Measurements from ENCODE around the gene MYH11. TPM values are rescaled to one million over a fixed set of nuclear protein-coding genes. Genes with fewer than 3 reads are reported as not detected.

The MYH11 gene
- total and polyA plus RNA-seq, 2 experiments from 2014 or later: 1.6 to 5.9 TPM

DNA sequence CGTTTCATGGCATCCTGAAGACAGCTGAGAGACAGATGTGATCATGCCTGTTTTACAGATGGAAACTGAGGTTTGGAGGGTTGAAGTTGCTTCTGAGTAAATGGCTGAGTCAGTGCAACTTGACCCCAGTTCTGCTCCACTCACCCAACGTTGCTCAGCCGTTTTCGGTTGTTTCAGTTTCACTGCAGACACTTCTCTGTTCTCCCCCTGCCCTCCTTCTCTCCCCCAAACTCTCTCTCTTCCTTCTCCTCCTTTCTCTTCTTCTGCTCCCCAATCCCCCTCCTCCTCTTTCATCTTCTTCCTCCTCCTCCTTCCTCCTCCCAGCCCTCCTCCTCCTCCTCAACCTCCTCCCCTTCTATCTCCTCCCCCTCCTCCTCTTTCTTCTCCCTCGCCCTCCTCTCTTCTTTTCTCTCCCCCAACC lies 41.0 kb upstream of the MYH11 start:
- Mint-ChIP-seq H3K36me3 (ENCODE audit: low read depth) (no peaks in the 10 kb centered on the region), H3K4me3 (no peak overlapping the region), H3K27ac (no peak overlapping the region), H3K9me3 (no peaks in the 10 kb centered on the region; the same call in 2 of the 3 replicates), H3K4me1 (peaks cover 3% of the 10 kb centered on the region; the same call in 1 of the 3 replicates), H3K27me3 (ENCODE audit: insufficient read depth, low read depth, poor library complexity) (peaks cover 4% of the 10 kb centered on the region)
- Histone ChIP-seq H3K36me3 (ENCODE audit: insufficient read depth) (no peaks in the 10 kb centered on the region), H3K27ac (ENCODE audit: low read depth) (no peak overlapping the region), H3K4me3 (no peak overlapping the region), H3K4me2 (no peak overlapping the region), H3K4me1 (ENCODE audit: insufficient read depth) (no peaks in the 10 kb centered on the region), H4K20me1 (replicated peaks; ENCODE audit: insufficient read depth) (no peaks in the 10 kb centered on the region), H3F3A (replicated peaks; ENCODE audit: low read depth) (no peaks in the 10 kb centered on the region), H2AFZ (peak overlapping the region; percentile 83; the same call in 1 of the 2 replicates), H3K27me3 (ENCODE audit: insufficient read depth) (no peaks in the 10 kb centered on the region), H3K79me2 (replicated peaks; ENCODE audit: insufficient read depth) (no peaks in the 10 kb centered on the region), H3K9me2 (ENCODE audit: insufficient read depth) (no peaks in the 10 kb centered on the region)
- DNase-seq (ENCODE audit: low spot score) (no peak), ATAC-seq (no peak)
- TF ChIP-seq, protein P1, sequence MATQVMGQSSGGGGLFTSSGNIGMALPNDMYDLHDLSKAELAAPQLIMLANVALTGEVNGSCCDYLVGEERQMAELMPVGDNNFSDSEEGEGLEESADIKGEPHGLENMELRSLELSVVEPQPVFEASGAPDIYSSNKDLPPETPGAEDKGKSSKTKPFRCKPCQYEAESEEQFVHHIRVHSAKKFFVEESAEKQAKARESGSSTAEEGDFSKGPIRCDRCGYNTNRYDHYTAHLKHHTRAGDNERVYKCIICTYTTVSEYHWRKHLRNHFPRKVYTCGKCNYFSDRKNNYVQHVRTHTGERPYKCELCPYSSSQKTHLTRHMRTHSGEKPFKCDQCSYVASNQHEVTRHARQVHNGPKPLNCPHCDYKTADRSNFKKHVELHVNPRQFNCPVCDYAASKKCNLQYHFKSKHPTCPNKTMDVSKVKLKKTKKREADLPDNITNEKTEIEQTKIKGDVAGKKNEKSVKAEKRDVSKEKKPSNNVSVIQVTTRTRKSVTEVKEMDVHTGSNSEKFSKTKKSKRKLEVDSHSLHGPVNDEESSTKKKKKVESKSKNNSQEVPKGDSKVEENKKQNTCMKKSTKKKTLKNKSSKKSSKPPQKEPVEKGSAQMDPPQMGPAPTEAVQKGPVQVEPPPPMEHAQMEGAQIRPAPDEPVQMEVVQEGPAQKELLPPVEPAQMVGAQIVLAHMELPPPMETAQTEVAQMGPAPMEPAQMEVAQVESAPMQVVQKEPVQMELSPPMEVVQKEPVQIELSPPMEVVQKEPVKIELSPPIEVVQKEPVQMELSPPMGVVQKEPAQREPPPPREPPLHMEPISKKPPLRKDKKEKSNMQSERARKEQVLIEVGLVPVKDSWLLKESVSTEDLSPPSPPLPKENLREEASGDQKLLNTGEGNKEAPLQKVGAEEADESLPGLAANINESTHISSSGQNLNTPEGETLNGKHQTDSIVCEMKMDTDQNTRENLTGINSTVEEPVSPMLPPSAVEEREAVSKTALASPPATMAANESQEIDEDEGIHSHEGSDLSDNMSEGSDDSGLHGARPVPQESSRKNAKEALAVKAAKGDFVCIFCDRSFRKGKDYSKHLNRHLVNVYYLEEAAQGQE (IDR thresholded peaks at IDR 0.05; ENCODE audit: unreplicated experiment): no peak
- no peak for TF ChIP-seq EZH2phosphoT487 (IDR thresholded peaks at IDR 0.05; ENCODE audit: unreplicated experiment)
- no peak for TF ChIP-seq JUNB (IDR thresholded peaks at IDR 0.05; ENCODE audit: unreplicated experiment)
- no peak for TF ChIP-seq NANOG (IDR thresholded peaks at IDR 0.05; ENCODE audit: borderline replicate concordance)
- no peak for TF ChIP-seq STAT1 (IDR thresholded peaks at IDR 0.05; ENCODE audit: unreplicated experiment)
- TF ChIP-seq, protein P2, sequence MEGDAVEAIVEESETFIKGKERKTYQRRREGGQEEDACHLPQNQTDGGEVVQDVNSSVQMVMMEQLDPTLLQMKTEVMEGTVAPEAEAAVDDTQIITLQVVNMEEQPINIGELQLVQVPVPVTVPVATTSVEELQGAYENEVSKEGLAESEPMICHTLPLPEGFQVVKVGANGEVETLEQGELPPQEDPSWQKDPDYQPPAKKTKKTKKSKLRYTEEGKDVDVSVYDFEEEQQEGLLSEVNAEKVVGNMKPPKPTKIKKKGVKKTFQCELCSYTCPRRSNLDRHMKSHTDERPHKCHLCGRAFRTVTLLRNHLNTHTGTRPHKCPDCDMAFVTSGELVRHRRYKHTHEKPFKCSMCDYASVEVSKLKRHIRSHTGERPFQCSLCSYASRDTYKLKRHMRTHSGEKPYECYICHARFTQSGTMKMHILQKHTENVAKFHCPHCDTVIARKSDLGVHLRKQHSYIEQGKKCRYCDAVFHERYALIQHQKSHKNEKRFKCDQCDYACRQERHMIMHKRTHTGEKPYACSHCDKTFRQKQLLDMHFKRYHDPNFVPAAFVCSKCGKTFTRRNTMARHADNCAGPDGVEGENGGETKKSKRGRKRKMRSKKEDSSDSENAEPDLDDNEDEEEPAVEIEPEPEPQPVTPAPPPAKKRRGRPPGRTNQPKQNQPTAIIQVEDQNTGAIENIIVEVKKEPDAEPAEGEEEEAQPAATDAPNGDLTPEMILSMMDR (conservative IDR thresholded peaks at IDR 0.05; ENCODE audit: low read depth in 2 of 2): no peak
- TF ChIP-seq CREB1 (CRISPR knock-in tag; IDR thresholded peaks at IDR 0.05; ENCODE audit: low read depth): no peak
- TF ChIP-seq, protein P3, sequence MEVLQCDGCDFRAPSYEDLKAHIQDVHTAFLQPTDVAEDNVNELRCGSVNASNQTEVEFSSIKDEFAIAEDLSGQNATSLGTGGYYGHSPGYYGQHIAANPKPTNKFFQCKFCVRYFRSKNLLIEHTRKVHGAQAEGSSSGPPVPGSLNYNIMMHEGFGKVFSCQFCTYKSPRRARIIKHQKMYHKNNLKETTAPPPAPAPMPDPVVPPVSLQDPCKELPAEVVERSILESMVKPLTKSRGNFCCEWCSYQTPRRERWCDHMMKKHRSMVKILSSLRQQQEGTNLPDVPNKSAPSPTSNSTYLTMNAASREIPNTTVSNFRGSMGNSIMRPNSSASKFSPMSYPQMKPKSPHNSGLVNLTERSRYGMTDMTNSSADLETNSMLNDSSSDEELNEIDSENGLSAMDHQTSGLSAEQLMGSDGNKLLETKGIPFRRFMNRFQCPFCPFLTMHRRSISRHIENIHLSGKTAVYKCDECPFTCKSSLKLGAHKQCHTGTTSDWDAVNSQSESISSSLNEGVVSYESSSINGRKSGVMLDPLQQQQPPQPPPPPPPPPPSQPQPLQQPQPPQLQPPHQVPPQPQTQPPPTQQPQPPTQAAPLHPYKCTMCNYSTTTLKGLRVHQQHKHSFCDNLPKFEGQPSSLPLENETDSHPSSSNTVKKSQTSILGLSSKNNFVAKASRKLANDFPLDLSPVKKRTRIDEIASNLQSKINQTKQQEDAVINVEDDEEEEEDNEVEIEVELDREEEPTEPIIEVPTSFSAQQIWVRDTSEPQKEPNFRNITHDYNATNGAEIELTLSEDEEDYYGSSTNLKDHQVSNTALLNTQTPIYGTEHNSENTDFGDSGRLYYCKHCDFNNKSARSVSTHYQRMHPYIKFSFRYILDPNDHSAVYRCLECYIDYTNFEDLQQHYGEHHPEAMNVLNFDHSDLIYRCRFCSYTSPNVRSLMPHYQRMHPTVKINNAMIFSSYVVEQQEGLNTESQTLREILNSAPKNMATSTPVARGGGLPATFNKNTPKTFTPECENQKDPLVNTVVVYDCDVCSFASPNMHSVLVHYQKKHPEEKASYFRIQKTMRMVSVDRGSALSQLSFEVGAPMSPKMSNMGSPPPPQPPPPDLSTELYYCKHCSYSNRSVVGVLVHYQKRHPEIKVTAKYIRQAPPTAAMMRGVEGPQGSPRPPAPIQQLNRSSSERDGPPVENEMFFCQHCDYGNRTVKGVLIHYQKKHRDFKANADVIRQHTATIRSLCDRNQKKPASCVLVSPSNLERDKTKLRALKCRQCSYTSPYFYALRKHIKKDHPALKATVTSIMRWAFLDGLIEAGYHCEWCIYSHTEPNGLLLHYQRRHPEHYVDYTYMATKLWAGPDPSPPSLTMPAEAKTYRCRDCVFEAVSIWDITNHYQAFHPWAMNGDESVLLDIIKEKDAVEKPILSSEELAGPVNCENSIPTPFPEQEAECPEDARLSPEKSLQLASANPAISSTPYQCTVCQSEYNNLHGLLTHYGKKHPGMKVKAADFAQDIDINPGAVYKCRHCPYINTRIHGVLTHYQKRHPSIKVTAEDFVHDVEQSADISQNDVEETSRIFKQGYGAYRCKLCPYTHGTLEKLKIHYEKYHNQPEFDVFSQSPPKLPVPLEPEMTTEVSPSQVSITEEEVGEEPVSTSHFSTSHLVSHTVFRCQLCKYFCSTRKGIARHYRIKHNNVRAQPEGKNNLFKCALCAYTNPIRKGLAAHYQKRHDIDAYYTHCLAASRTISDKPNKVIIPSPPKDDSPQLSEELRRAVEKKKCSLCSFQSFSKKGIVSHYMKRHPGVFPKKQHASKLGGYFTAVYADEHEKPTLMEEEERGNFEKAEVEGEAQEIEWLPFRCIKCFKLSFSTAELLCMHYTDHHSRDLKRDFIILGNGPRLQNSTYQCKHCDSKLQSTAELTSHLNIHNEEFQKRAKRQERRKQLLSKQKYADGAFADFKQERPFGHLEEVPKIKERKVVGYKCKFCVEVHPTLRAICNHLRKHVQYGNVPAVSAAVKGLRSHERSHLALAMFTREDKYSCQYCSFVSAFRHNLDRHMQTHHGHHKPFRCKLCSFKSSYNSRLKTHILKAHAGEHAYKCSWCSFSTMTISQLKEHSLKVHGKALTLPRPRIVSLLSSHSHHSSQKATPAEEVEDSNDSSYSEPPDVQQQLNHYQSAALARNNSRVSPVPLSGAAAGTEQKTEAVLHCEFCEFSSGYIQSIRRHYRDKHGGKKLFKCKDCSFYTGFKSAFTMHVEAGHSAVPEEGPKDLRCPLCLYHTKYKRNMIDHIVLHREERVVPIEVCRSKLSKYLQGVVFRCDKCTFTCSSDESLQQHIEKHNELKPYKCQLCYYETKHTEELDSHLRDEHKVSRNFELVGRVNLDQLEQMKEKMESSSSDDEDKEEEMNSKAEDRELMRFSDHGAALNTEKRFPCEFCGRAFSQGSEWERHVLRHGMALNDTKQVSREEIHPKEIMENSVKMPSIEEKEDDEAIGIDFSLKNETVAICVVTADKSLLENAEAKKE (CRISPR knock-in tag; IDR thresholded peaks at IDR 0.05): no peak
- no peak for TF ChIP-seq EZH2 (IDR thresholded peaks at IDR 0.05; ENCODE audit: low read depth, unreplicated experiment)
- TF ChIP-seq ZNF331 (CRISPR knock-in tag; IDR thresholded peaks at IDR 0.05; ENCODE audit: low read depth): no peak
- TF ChIP-seq POLR2AphosphoS5 (IDR thresholded peaks at IDR 0.05; ENCODE audit: low read depth): no peak
- TF ChIP-seq ZNF114 (CRISPR knock-in tag; IDR thresholded peaks at IDR 0.05): no peak
- no peak for TF ChIP-seq ETS1 (IDR thresholded peaks at IDR 0.05)
